GM18873 (cell line): ENCODE measurements around the gene RSRC1.
"Not testable (repeated sequence)": the region's sequence is repeated elsewhere in the genome, so short reads cannot be mapped to it uniquely, and the experiment has no call there.

Experiments used
- ATAC-seq: cut with Tn5 transposase; IDR thresholded peaks from one replicate; pipeline ENCODE4 v1.9.1; 2021; ENCODE audit warnings: mild to moderate bottlenecking, moderate library complexity, moderate number of reproducible peaks; ENCODE audit not compliant: unreplicated experiment, low FRiP score

RSRC1 gene

DNA sequence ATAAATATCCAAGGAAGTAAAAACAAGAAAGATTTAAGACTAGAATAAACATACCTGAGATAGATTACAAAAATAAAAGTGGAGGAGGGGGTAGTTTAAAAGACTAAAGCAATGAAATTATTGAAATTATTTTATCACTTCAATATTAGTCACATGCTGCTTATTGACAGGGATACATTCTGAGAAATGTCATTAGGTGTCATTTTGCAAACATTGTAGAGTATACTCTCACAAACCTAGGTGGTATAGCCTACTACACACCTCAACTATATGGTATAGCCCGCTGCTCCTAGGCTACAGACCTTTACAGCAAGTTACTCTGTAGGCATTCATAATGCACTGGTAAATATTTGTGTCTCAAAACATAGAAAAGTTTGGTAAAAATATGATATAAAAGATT, 384.0 kb downstream of the RSRC1 start:
- no peak for ATAC-seq

DNA sequence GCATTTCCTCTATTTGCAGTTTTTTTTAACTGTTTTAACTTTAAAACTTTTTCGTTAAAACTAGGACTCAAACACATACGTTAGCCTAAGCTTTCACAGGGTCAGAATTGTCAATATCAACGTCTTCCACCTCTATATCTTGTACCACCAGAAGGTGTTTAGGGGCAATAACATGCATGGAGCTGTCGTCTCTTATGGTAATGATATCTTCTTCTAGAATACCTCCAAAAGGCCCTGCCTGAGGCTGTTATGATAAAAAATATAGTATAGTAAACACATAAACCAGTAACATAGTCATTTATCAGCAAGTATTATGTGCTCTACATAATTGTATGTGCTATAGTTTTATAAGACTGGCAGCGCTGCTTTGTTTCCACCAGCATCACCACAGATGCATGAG, 384.8 kb downstream of the RSRC1 start:
- no peak for ATAC-seq

DNA sequence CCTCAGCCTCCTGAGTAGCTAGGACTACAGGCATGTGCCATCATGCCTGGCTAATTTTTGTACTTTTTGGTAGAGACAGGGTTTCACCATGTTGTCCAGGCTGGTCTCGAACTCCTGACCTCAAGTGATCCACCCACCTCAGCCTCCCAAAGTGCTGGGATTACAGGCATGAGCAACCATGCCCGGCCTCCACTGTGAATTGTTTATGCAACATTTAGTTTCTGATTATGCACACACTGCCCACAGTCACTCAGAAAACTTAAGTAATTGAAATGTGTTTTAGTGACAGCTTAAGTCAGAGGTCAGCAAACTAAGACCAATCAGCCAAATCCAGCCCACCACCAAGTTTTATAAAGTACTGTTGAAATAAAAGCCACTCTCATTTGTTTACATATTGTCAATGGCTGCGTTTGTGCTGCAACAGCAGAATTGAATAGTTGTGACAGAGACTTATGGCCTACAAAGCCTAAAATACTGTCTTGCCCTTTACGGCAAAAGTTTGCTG, 385.6 kb downstream of the RSRC1 start:
- not testable (repeated sequence) for ATAC-seq

DNA sequence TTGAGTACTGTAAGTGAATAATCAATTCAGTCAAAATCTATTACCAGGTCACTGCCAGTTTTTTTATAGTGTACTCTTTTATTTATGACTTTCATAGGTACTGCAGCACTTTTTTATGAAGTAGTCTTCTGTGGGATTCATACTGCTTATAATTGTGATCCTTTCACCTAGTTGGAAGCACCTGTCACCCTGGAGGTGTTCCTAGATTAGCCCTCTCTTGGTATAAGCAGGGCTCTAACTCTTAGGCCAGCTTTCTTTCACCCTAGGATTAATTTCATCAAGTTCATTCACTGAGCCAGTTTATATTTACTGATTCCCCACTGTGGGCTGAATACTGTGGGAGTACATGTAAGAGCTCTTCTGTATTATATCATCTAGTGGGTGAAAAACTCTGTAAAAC, 395.2 kb downstream of the RSRC1 start:
- no peak for ATAC-seq

DNA sequence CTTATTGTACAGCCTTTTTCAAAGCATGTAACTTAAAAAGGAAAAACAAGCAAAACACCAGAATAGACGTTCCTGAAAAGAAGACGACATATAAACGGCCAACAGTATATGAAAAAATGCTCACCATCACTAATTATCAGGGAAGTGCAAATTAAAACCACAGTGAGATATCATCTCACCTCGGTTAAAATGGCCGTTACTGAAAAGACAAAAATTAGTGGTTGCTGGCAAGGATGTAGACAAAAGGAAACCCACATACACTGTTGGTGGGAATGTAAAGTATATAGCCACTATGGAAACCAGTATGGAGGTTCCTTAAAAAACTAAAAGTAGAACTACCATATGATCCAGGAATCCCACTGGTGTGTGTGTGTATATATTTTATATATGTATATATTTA, 396.6 kb downstream of the RSRC1 start:
- no peak for ATAC-seq

DNA sequence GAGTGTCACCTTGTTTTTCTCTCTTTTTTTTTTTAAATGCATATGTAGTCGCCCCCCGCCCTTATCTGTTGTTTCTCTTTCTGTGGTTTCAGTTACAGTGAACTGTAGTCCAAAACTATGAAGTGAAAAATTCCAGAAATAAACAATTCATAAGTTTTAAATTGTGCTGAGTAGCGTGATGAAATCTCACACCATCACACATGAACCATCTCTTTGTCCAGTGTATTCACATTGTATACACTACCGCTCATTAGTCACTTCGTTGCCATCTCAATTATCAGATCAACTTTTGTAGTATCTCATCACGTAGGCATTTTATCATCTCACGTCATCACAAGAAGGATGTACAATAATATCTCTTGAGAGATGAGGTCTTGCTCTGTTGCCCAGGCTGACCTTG, 398.6 kb downstream of the RSRC1 start:
- no peak for ATAC-seq

DNA sequence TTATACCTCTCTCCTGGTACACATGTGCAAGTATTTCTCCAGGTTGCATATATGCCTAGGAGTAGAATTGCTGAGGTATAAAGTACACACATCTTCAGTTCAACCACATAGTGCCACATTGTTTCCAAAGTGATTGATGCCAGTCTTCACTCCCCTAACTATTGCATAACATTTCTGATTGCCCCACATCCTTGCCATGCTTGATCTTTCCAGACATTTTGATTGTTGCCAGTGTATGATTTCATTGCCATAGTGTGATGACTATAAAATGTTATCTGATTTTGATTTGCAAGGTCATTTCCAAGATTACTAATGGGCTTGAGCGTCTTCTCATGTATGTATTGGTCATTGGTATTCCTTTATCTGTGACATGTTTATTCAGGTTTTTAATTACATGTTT, 400.0 kb downstream of the RSRC1 start:
- ATAC-seq = no peak

DNA sequence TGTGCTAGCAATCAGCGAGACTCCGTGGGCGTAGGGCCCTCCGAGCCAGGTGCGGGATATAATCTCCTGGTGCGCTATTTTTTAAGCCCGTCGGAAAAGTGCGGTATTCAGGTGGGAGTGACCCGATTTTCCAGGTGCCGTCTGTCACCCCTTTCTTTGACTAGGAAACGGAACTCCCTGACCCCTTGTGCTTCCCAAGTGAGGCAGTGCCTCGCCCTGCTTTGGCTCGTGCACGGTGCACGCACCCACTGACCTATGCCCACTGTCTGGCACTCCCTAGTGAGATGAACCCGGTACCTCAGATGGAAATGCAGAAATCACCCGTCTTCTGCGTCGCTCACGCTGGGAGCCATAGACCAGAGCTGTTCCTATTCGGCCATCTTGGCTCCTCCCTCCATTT, 406.8 kb downstream of the RSRC1 start:
- not testable (repeated sequence) for ATAC-seq

DNA sequence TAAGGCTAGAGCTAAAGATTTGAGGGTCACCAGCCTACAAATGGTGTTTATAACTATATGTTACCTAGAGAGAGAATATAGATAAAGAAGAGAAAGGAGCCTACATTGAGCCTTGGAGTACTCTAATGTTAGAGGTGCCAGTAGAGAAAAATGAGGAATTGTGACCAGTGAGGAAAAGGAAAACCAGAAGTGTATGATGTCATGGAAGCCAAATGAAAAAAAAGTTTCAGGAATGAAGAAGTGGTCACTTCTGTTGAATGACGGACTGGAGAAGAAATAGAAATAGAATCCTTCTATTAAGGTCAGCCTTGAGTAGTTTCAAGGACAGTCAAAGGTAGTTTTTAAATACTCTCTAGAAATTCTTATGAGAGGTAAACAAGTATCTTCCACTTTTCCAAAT, 409.9 kb downstream of the RSRC1 start:
- no peak for ATAC-seq

DNA sequence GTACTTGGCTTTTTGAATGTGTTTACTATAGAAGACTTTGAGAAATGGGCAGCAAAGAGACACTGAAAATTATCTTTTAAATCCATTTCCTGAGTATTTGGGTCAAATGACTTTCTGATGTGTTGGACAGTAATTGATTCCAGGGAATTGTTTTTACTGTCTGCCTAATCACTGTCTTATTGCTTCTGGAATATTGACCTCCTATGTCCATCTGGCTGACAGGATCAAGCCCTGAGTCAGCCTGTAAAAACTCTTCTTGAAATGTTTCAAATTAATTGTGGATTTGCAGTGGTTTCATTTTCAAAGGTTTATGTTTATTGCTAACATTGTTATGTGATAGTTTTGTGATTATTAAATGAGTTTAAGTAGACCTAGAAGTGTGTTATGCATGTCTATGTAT, 410.5 kb downstream of the RSRC1 start:
- no peak for ATAC-seq

DNA sequence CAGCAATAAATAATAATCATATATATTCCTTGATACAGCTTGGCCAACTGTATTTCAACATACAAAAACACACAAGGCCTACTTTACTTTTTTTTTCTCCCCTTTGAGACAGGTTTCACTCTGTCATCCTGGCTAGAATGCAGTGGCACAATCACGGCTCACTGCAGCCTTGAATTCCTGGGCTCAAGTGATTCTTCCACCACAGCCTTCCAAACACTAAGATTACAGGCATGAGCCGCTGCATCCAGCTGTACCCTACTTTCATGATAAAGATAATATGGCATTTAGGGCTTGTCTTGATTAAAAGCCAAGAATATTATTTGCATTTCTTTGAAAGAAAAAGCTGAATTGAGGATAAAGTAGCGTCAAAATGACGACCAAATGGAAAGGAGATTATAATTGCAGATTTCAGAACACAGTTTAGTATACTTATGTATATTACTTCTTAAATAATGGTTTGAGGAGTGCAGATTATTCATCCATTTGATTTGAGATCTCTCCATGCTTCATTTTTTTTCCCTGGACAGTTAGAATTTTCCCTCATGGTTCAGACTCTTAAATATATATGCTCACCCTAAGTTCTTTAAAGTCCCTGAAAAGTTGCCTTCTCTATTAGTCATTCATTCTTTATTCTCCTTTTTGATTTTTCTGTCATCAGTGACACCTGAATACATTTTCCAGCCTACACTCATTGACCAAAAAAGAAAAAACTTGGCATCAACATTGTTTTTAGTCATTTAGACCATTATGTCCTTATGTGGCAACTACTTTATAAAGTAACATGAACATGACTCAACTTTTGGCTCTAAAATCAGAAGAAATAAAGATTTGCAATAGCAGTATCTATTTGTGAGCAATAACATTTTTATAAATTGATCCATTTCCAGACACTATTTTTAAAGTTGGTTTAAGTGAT, 412.6 kb downstream of the RSRC1 start:
- no peak for ATAC-seq

DNA sequence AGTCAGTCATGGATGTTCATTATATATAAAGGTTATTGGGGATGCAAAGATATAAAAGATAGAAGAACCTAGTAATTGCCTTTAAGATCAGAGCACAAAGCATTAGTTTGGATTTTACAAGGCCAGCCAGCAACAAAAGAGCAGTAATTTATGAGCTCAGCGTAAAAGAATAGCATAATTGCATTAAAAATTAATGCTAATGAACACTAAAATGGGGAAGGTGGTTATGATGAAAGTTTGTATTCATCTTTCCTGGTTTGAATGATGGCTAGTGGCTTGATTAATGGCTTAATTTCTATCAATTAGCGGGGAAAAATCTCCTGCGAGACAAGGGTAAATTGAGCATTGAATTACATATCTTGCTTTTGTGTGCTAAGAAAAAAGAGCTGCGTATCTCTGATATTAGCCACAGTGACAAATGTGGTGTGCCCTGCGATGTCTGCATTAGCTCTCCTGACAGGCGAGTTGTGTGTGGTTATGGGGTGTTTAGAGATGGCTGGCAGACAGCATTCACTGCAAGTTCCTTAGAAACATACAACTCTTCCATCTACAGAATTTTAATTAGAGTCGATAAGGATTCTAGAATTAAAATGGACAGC, 418.3 kb downstream of the RSRC1 start:
- ATAC-seq = no peak

DNA sequence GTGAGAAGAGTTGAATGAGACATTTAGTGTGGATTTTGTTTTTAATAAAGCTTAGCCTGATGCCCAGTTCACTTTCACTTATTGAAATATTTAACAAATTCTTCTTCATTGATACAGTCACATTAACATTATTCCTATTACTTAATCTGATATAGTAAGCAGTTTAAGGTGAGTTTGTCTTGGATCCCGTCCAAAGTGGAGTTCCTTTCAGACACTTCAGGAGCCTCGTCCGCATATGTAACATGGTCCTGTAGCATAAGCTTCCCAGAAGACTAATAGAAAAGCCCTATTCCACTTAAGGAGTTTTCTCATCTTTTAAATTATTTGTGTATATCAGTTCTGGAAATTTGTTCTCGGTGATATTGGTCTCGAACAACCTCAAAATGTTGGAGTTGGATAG, 421.4 kb downstream of the RSRC1 start:
- no peak for ATAC-seq

DNA sequence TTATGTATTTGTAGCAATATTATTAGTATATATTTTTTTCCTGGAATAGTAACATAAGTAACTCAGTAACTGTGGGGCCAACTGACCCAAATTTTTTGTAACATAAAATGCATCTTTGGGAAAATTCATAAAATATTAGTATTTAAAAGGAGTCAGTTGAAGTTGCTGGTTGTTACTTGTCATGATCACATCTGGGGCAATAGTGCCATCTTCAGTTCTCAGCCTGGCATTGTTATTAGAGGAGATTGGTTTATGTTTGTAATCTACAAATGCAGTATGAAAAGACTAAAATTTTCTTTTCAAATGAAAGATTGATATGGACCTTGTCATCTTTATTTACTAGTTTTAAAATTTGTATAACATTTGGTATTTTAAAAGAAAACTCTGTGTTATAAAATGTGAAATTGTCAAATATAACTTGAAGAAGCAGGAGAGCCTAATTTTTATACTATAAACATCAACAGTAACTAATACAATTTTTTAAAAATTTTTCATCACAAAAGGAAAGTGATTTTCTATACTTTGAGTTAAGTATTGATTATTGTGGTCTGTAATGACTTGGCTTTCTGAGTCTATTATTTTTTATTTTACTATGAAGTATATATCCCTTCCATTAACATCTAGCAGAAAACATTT, 422.3 kb downstream of the RSRC1 start:
- no peak for ATAC-seq

DNA sequence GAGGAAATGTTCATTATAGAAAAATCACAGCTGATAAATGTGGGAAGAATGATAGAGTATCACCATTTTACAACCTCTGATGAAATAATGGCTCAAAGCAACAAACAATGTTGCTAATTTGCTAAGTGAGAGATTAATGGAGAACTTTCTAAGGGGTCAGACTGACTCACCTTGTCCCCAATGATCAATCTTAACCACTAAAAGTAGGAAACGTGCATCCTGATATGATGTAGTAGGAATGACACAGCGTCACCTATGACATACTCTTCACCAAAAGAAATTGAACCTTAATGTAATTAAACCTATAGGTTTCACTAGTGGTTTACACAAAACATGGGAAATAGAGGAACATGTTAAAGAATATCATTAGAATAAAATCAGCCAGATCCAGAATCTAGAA, 426.0 kb downstream of the RSRC1 start:
- ATAC-seq = no peak

DNA sequence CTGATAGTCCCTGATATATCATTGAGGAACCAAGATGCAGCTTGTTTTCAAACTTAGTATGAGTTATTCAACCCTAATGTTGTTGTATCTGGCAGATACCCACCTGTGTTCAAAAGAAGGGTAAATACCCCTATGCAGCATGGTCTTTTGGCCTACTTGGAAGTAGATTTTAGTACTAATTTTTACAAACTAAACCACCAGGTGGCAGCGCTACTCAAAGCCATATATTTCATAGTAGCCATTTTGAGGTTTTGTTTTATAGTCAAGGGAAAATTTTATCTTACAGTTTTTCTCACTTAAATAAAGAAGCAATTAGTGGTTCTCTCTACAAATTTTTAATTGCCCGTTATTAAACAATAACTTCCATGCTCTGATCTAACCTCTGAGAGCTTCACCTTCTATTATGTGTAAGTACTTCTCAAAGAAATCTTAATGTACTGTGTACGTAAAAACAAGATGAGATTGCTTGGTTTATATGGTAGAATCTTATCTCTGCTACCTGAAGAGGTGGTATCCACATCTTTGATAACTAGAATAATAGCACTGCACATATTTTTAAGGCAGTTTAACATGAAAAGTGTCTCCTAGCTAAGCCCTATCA, 429.6 kb downstream of the RSRC1 start:
- ATAC-seq = no peak

DNA sequence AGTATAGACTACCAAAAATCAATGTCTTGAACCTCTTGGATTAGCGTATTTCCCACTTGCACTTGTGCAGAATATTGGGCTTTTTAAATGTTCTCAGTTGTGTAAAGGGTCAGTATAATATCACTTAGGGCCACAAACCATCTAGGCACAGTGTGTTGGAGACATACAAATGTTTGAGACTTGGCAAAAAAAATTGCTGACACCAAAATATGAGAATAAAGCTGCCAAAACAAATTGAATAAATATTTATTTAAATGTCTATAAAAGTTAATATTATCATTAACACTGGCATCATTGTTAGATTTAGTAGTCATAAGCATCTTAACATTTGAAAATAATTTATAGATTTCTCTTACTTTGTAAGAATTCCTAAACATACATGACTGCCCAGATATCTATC, 430.2 kb downstream of the RSRC1 start:
- ATAC-seq = no peak

DNA sequence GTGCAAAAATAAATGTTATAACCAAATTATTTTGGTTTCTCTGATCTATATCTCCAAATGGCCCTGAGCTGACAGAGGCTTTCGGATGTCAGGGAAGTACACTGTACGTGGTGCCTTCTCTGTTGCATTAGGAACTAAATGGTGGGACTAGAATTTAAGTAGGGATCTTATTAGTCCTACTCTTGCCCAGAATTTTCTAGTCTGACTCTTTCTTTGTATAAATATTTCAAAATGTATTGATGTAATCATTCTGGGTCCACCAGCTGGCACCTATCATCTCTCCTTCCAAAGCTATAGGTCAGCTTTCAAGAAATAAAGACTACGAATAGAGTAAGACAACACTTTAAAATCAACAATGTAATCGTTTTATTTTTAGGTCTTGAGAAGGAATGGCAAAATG, 438.8 kb downstream of the RSRC1 start:
- ATAC-seq = no peak

DNA sequence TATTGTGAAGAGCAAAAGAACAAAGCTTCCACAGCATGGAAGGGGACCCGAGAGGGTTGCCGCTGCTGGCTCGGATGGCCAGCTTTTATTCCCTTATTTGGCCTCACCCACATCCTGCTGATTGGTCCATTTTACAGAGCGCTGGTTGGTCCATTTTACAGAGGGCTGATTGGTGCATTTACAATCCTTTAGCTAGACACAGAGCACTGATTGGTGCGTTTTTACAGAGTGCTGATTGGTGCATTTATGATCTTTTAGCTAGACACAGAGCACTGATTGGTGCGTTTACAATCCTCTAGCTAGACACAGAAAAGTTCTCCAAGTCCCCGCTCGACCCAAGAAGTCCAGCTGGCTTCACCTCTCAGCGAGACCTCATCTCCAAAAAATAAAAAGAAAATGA, 440.0 kb downstream of the RSRC1 start:
- ATAC-seq = not testable (repeated sequence)

DNA sequence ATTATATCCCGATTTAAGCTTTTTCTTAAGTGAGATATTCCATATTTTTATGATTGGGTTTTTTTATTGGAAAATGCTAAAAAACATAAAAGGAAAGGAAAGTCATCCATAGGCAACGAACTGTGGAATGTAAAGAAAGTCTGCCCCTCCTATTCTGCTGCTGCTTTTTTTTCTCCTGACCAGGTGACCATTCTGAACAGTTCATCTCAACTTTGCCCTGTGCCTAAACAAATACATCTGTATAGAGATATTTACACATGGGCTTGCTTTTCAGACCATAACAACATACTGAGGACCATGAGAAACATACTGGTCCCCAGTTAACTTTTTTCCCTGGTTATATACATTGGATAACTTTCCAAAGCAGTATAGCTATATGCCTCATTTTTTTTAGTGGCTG, 442.2 kb downstream of the RSRC1 start:
- ATAC-seq = no peak

DNA sequence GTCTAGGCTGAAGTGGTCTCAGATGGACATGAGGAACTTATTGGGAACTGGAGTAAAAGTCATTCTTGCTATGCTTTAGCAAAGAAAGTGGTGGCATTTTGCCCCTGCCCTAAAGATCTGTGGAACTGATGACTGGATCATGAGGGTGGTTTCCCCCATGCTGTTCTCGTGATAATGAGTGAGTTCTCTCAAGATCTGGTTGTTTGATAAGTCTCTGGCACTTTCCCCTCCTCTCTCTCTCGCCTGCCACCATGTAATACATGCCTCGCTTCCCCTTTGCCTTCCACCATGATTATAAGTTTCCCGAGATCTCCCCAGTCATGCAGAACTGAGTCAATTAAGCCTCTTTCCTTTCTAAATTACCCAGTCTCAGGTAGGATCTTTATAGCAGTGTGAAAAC, 449.6 kb downstream of the RSRC1 start:
- ATAC-seq = no peak
